Measurements from ENCODE around the gene BYSL. TPM values are rescaled to one million over a fixed set of nuclear protein-coding genes. Genes with fewer than 3 reads are reported as not detected.

The BYSL gene
- total RNA-seq: 38.5 and 39.5 TPM in 2 replicates

- intact Hi-C loops (cut with micrococcal nuclease): loop anchor here (1.0 kb wide), 7 partner anchors 15 to 296 kb away; partner anchors contain the start of genes CCND3, MRPS10, TOMM6 and USP49
Measured at GRCh38 chr6:41920921-41921711, at the start of gene BYSL, which contains the start of gene MED20. BYSL (plus strand) TSS chr6:41921499; CDS start chr6:41921563, 64 bp downstream. MED20 (minus strand) TSS chr6:41921139; CDS start chr6:41921018, 121 bp downstream.

- intact Hi-C loops (cut with micrococcal nuclease): no loop called here
Measured at GRCh38 chr6:41871691-41872090, 49.6 kb upstream of the BYSL start.

GRCh38 chr6:41872147-41872546 is 49.2 kb upstream of the BYSL start:
- intact Hi-C loops (cut with micrococcal nuclease): no loop called here

GRCh38 chr6:41874741-41875140 is 46.6 kb upstream of the BYSL start:
- intact Hi-C loops (cut with micrococcal nuclease): no loop called here

GRCh38 chr6:41877051-41877680 is 44.1 kb upstream of the BYSL start:
- intact Hi-C loops (cut with micrococcal nuclease): no loop called here

- intact Hi-C loops (cut with micrococcal nuclease): no loop called here
Measured at GRCh38 chr6:41878246-41878645, 43.1 kb upstream of the BYSL start.

- intact Hi-C loops (cut with micrococcal nuclease): no loop called here
Measured at GRCh38 chr6:41878961-41879405, 42.3 kb upstream of the BYSL start.

GRCh38 chr6:41881506-41881905 is 39.8 kb upstream of the BYSL start:
- intact Hi-C loops (cut with micrococcal nuclease): no loop called here

GRCh38 chr6:41884957-41885356 is 36.3 kb upstream of the BYSL start:
- intact Hi-C loops (cut with micrococcal nuclease): no loop called here

GRCh38 chr6:41885930-41886329 is 35.4 kb upstream of the BYSL start:
- intact Hi-C loops (cut with micrococcal nuclease): no loop called here

GRCh38 chr6:41887331-41887751 is 34.0 kb upstream of the BYSL start:
- intact Hi-C loops (cut with micrococcal nuclease): no loop called here

GRCh38 chr6:41892921-41893564 is 28.3 kb upstream of the BYSL start:
- intact Hi-C loops (cut with micrococcal nuclease): loop anchor here (5.0 kb wide), 1 partner anchor 46 kb away; no protein-coding TSS in a partner anchor

- intact Hi-C loops (cut with micrococcal nuclease): loop anchor here (1.0 to 5.0 kb wide), 7 partner anchors 27 to 160 kb away; partner anchors contain the start of genes BYSL, MED20, TFEB and TOMM6
Measured at GRCh38 chr6:41894366-41895299, 26.7 kb upstream of the BYSL start.

- intact Hi-C loops (cut with micrococcal nuclease): loop anchor here (1.0 to 2.0 kb wide), 6 partner anchors 26 to 161 kb away; partner anchors contain the start of genes BYSL, MED20, TFEB and TOMM6
Measured at GRCh38 chr6:41895300-41896233, 25.7 kb upstream of the BYSL start, which contains the start of gene USP49. USP49 (minus strand) TSS chr6:41895375; CDS start chr6:41806983, 88,392 bp downstream.

- intact Hi-C loops (cut with micrococcal nuclease): no loop called here
Measured at GRCh38 chr6:41896281-41896680, 25.0 kb upstream of the BYSL start.

GRCh38 chr6:41900861-41901260 is 20.4 kb upstream of the BYSL start:
- intact Hi-C loops (cut with micrococcal nuclease): no loop called here

GRCh38 chr6:41901882-41902519 is 19.3 kb upstream of the BYSL start:
- intact Hi-C loops (cut with micrococcal nuclease): loop anchor here (1.0 kb wide), 1 partner anchor 142 kb away; no protein-coding TSS in a partner anchor

- intact Hi-C loops (cut with micrococcal nuclease): no loop called here
Measured at GRCh38 chr6:41909727-41910126, 11.6 kb upstream of the BYSL start.

- intact Hi-C loops (cut with micrococcal nuclease): no loop called here
Measured at GRCh38 chr6:41914343-41914742, 7.0 kb upstream of the BYSL start.
